ENCODE results near the gene SGSH. TPM values are rescaled to one million over a fixed set of nuclear protein-coding genes. Genes with fewer than 3 reads are reported as not detected.

SGSH gene
- total RNA-seq, 1 experiment from 2014 or later: 19.8 TPM

DNA sequence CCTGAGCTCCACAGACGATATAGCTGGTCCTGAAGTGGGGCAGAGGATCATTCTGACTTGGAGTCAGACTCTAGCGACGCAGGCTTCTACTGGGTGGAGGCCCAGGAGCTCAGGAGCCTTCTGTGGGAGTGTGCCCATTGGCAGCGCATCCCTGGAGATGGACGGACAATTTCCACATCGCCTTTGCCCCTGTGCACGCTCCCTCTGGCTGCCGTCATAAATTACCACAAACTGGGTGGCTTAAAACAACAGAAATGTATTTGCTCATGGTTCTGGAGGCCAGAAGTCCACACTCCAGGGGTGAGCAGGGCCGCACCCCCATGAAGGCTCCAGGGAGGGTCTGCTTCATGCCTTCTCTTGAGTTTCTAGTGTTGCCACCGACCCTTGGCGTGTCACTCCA lies 43.4 kb downstream of the SGSH start:
- H3K9ac ChIP-seq (ENCODE audit: extremely low read depth, insufficient read length, low read length): no peak overlapping the region
- H4K91ac ChIP-seq (ENCODE audit: insufficient read length, low read depth, low read length): no peak overlapping the region
- no peak overlapping the region for H3K4ac ChIP-seq (ENCODE audit: low read depth, low read length)
- no peak overlapping the region for H2BK15ac ChIP-seq (ENCODE audit: low read depth, low read length)
- H3K4me3 Mint-ChIP-seq: no peak overlapping the region
- H3K36me3 Mint-ChIP-seq (ENCODE audit: insufficient read depth in 1 of 3, low read depth in 3 of 3): no peaks in the 10 kb centered on the region
- no peak overlapping the region for H4K8ac ChIP-seq (replicated peaks; ENCODE audit: insufficient read length, low read depth, low read length)
- H4K20me1 ChIP-seq (ENCODE audit: control insufficient read depth, insufficient read depth, insufficient read length): no peaks in the 10 kb centered on the region
- H3K9me3 ChIP-seq (ENCODE audit: control insufficient read depth, low read depth, low read length): no peaks in the 10 kb centered on the region
- H2AFZ ChIP-seq (ENCODE audit: low read length): no peak overlapping the region
- no peaks in the 10 kb centered on the region for H3K4me1 ChIP-seq (ENCODE audit: insufficient read depth, low read length)
- H2BK120ac ChIP-seq (ENCODE audit: low read depth, low read length, poor library complexity, severe bottlenecking): no peak overlapping the region
- TF ChIP-seq, protein P1, sequence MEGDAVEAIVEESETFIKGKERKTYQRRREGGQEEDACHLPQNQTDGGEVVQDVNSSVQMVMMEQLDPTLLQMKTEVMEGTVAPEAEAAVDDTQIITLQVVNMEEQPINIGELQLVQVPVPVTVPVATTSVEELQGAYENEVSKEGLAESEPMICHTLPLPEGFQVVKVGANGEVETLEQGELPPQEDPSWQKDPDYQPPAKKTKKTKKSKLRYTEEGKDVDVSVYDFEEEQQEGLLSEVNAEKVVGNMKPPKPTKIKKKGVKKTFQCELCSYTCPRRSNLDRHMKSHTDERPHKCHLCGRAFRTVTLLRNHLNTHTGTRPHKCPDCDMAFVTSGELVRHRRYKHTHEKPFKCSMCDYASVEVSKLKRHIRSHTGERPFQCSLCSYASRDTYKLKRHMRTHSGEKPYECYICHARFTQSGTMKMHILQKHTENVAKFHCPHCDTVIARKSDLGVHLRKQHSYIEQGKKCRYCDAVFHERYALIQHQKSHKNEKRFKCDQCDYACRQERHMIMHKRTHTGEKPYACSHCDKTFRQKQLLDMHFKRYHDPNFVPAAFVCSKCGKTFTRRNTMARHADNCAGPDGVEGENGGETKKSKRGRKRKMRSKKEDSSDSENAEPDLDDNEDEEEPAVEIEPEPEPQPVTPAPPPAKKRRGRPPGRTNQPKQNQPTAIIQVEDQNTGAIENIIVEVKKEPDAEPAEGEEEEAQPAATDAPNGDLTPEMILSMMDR (conservative IDR thresholded peaks at IDR 0.05): no peak
- H3K79me1 ChIP-seq (ENCODE audit: insufficient read depth, low read depth, low read length, poor library complexity, severe bottlenecking): no peaks in the 10 kb centered on the region
- H3K27me3 Mint-ChIP-seq (ENCODE audit: low read depth): peaks cover 11% of the 10 kb centered on the region
- no peak overlapping the region for H3T11ph ChIP-seq (ENCODE audit: low read length)
- H3K79me2 ChIP-seq (ENCODE audit: insufficient read depth, low read length): no peaks in the 10 kb centered on the region
- H4K5ac ChIP-seq (ENCODE audit: insufficient read length, low read depth, low read length): no peak overlapping the region
- H3K23ac ChIP-seq (ENCODE audit: insufficient read length, low read depth, low read length): no peak overlapping the region
- no peak overlapping the region for H3K27ac Mint-ChIP-seq
- H2BK12ac ChIP-seq (ENCODE audit: insufficient read length, low read depth, low read length): no peak overlapping the region
- H2AK5ac ChIP-seq (ENCODE audit: insufficient read length, low read length): no peak overlapping the region
- H2BK20ac ChIP-seq (ENCODE audit: low read depth, low read length, poor library complexity, severe bottlenecking): no peak overlapping the region
- no peak for DNase-seq
- H3K4me2 ChIP-seq (ENCODE audit: insufficient read depth, insufficient read length, low read length): no peak overlapping the region
- no peaks in the 10 kb centered on the region for H3K23me2 ChIP-seq (ENCODE audit: insufficient read length, low read depth, low read length, poor library complexity, severe bottlenecking)
- no peak overlapping the region for H3K18ac ChIP-seq (ENCODE audit: insufficient read length, low read depth, low read length)
- H3K27ac ChIP-seq (ENCODE audit: insufficient read length, low read depth, low read length): no peak overlapping the region
- no peaks in the 10 kb centered on the region for H3K9me3 Mint-ChIP-seq
- H2BK5ac ChIP-seq (ENCODE audit: insufficient read length, low read length): no peak overlapping the region
- H3K27me3 ChIP-seq (ENCODE audit: insufficient read depth, low read length): no peaks in the 10 kb centered on the region
- no CpG with 5 or more reads among the region's 11 CpGs for WGBS (ENCODE audit: extremely low coverage, insufficient read length, low lambda C conversion rate)
- H3K4me1 Mint-ChIP-seq: peaks cover 3 to 5% of the 10 kb centered on the region in 2 experiments
- no peak overlapping the region for H3K14ac ChIP-seq (ENCODE audit: insufficient read depth, low read length)
- no peak overlapping the region for H3K56ac ChIP-seq (ENCODE audit: insufficient read length, low read depth, low read length)
